Mammary epithelial cell (primary cell): ENCODE data around the gene CLEC20A.

Source experiments
- CTCF ChIP-seq, 2 donors: IDR thresholded peaks in 1 of 2; conservative IDR thresholded peaks in 1 of 2; 2 replicates each; pipeline ENCODE4 v1.5.1; 2011 to 2012; ENCODE audit warnings: inconsistent platforms in 2 of 2, low read length in 2 of 2, mild to moderate bottlenecking in 2 of 2, control low read depth in 1 of 2, low read depth in 1 of 2; ENCODE audit not compliant: insufficient read depth in 1 of 2; ENCODE audit errors: extremely low read depth in 1 of 2
- EZH2 ChIP-seq: IDR thresholded peaks from 2 replicates; pipeline ENCODE4 v1.6.1; 2012; ENCODE audit warnings: low read length, inconsistent platforms, borderline replicate concordance

DNA sequence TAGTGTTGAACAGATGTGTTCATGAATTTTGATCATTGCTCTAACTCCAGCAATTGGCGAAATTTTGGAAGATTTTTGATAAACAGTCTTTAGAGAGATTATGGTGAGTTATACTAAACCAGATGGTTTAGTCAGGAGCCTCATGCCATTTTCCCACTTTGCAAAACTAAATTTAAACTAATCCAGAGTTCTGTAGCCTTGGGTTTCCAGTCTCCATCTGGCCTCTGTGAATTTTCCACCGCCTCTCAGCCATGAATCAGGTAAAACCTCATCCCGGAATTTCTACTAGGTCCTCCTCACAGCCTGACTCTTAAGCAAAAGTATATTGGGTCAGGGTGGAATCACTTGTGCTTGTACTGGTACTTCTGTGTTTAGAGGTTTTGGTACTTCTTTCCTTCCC is 44.8 kb downstream of the CLEC20A start:
- no peak for TF ChIP-seq CTCF (conservative IDR thresholded peaks at IDR 0.05 in 1 of 2, IDR thresholded peaks at IDR 0.05 in 1 of 2; ENCODE audit: extremely low read depth in 1 of 2, insufficient read depth in 1 of 2, low read depth in 1 of 2, low read length in 2 of 2)
- no peak for TF ChIP-seq EZH2
